SKM-1 treated with dmso at 0.1 percent for 144 hours (cell line): ENCODE data around the gene KCTD15.

Experiments
- DNase-seq: peaks from one replicate; lab custom pipeline; 2025; ENCODE audit not compliant: unreplicated experiment; lab: John Stamatoyannopoulos, UW

KCTD15 gene, protein sequence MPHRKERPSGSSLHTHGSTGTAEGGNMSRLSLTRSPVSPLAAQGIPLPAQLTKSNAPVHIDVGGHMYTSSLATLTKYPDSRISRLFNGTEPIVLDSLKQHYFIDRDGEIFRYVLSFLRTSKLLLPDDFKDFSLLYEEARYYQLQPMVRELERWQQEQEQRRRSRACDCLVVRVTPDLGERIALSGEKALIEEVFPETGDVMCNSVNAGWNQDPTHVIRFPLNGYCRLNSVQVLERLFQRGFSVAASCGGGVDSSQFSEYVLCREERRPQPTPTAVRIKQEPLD

GRCh38 chr19:33796164-33796875, at the start of gene KCTD15:
Gene KCTD15, plus strand, starts transcription at chr19:33796870. Its CDS starts 3,585 bp downstream, at chr19:33800455.
- peak; percentile 23 for DNase-seq

- DNase-seq, result no peak
Measured at GRCh38 chr19:33747273-33747672, 49.4 kb upstream of the KCTD15 start.

DNA sequence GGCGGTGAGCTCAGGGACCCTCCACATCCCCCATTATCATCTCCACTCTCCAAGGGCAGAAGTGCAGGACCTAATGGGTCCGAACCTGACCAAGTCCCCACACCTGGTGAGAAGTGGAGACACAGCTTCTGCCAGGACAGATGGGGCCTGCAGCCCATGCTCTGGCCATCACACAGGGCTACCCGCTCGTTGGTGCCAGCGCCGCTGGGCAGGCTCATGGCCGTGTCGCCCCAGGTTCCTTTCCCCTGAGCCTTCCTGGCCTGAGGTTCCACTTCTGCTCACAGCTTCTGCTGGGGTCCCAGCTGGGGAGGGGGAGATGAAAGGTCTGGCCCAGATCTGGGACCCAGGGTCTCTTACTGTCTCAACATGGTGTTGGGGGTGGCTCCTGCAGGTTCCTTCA, 48.4 kb upstream of the KCTD15 start:
- no peak for DNase-seq

GRCh38 chr19:33749016-33749415, 47.7 kb upstream of the KCTD15 start:
- DNase-seq, result no peak

GRCh38 chr19:33749619-33750175, 47.0 kb upstream of the KCTD15 start:
- DNase-seq, result no peak

GRCh38 chr19:33750587-33751435, 45.9 kb upstream of the KCTD15 start:
- no peak for DNase-seq

DNA sequence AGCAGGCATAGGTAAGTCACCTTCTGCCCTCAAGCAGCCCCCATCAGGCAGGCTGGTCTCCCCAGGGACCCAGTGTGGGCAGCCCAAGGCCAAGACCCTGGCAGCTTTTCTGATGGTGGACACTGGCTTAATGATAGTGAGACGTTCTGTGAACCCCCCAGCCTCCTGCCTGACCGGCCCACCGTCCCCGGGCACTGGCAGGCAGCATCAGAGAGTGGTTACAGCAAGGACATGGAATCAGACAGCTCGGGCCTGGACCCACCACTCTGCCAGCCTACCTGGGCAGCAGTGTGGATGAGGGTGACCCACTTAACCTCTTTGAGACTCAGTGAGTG, 45.3 kb upstream of the KCTD15 start:
- DNase-seq, result no peak

DNA sequence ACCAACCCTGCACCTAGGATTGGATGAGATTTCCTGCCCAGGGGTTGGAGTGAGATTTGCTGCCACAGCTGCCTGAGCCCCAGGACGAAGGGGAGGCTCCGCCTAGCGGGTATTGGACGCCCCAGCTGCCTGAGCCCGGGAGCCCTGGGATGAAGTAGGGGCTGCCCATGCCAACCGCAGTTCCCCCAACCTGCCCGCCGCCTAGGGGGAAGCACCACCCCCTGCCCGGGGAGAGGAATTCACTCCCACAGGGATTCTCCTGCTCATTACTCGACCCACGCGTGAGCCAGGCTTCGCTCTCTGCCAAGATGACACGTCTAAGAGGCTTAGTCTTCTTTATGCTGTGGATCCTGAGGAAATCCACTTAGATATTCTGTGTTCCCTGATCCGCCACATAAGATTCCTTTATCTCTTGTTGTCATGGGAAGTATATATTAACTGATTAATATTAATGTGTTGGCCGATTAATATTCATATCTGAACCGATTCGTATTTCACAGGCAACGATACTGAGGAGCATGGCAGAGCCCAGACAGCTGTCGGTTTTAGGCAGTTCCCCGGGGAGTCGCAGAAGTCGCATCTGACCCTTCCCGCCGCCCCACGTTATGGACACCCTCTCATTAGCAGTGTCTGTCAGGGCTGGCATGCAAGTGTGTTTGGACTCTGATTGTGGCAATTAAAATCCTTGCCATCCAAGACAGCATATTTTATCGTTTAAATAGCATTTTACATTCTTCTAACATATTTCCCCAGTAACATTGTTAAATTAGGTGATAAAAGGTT, 44.5 kb upstream of the KCTD15 start:
- DNase-seq, result no peak

GRCh38 chr19:33752945-33753344, 43.7 kb upstream of the KCTD15 start:
- no peak for DNase-seq

DNA sequence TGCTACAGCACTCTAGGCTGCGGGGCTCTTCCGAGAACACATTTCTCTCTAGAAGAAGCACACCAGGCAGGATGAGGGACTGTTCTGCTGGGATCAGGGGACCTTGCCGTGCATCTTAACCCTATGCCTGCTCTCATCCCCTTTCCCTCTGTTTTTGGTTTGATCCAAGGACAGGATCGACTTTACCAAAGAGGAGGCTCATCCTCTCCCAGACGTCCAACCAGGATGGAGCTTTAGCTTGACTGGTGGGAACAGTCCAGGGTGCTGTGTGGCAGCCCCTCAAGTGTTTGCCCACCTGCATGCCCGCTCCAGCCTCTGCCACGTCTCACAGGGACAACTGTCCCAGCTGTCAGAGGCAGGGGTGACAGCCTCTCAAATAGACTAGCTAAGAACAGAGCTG, 42.3 kb upstream of the KCTD15 start:
- DNase-seq, result no peak

- no peak for DNase-seq
Measured at GRCh38 chr19:33755099-33756035, 41.3 kb upstream of the KCTD15 start.

DNA sequence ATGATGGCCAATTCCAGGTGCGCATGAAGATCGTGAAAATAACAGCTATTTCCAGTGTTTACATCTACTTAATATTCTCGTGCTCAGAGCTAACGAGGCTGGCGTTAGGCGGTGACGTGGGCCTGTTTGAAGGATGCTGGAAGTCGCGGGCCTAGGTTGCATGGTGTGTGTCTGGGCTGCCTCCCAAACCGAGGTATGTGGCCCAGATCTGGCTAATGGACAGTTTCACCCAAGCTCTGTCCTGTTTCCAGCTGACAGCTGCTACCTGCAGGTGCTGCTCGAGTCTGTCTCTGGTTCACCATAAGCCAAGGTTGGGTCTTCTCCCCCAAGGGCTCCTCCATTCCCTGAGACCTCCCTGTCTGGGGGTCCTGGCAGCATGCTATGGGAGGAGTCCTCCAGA, 40.5 kb upstream of the KCTD15 start:
- DNase-seq, result no peak

DNA sequence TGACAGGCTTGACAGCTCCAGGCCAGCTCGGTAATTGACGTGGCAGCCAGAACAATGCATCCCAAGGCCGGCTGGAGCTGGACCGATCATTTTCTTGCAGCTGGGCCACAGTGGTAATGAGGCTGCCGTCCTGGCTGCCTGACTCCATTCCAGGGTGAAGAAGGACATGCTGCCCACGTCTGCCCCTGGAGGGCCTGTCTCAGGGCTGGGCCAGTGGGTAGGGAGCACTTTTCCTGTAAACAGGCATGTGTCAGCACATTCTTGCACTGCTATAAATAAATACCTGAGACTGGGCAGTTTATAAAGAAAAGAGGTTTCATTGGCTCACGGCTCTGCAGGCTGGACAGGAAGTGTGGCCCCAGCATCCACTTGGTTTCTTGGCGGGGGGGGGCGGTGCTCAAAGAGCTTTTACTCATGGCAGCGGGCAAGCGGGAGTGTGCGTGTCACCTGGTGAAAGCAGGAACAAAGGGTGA, 38.1 kb upstream of the KCTD15 start:
- DNase-seq, result no peak

- no peak for DNase-seq
Measured at GRCh38 chr19:33759356-33759755, 37.3 kb upstream of the KCTD15 start.

- DNase-seq, result no peak
Measured at GRCh38 chr19:33763633-33764371, 32.9 kb upstream of the KCTD15 start.

- DNase-seq, result no peak
Measured at GRCh38 chr19:33766623-33767022, 30.0 kb upstream of the KCTD15 start.

GRCh38 chr19:33767898-33768413, 28.7 kb upstream of the KCTD15 start:
- DNase-seq, result no peak

DNA sequence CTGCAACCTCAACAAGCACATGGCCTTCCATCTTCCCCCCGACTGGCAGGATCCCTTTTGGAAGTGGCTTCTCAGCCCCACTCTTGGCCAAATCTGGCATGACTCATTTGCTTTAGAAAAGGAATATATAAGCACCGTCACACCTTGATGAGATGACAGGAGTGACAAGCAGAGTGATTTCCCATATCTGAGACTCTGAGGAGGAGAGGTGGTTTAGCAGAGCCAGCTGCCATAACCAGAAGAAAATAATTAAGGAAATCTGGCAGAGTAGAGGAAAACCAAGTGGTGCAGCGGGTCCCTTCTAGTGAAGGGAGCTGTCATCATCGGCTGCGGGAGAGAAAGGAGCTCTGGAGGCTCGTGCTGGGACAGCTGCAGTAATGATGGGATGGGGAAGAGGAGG, 27.5 kb upstream of the KCTD15 start:
- DNase-seq, result no peak

DNA sequence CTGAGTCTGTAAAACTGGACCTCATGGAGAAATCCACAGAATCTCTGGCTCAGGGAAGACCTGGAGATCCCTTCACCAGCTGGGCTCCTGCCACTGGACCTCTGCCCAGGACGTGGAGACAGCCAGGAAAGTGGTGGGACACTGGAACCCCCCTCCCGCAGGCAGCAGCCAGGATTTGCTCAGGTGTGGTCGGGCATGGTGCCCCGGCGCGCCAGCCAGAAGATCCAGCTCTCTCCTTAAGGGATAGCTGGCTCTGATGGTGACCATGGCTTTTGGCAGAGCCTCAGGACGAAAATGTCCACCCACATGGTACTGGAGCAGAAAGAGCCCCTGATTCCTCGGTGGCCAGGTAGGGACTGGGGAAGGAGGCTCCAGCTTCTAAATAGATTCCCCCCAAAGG, 26.6 kb upstream of the KCTD15 start:
- DNase-seq, result no peak
